ENCODE data around the gene PDCD1.

- TF ChIP-seq POLR2AphosphoS5 (IDR thresholded peaks at IDR 0.05) (no peak), POLR2A (IDR thresholded peaks at IDR 0.05) (no peak), EP300 (IDR thresholded peaks at IDR 0.05) (no peak)
- TF ChIP-seq, protein P1, sequence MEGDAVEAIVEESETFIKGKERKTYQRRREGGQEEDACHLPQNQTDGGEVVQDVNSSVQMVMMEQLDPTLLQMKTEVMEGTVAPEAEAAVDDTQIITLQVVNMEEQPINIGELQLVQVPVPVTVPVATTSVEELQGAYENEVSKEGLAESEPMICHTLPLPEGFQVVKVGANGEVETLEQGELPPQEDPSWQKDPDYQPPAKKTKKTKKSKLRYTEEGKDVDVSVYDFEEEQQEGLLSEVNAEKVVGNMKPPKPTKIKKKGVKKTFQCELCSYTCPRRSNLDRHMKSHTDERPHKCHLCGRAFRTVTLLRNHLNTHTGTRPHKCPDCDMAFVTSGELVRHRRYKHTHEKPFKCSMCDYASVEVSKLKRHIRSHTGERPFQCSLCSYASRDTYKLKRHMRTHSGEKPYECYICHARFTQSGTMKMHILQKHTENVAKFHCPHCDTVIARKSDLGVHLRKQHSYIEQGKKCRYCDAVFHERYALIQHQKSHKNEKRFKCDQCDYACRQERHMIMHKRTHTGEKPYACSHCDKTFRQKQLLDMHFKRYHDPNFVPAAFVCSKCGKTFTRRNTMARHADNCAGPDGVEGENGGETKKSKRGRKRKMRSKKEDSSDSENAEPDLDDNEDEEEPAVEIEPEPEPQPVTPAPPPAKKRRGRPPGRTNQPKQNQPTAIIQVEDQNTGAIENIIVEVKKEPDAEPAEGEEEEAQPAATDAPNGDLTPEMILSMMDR (IDR thresholded peaks at IDR 0.05): no peak
Observed at GRCh38 chr2:241837197-241837965, 21.3 kb downstream of the PDCD1 start.

Measured in upper lobe of left lung (tissue), 4 donors.